Endothelial cell of umbilical vein (primary cell): ENCODE data around the gene STARD4. TPM values are rescaled to one million over a fixed set of nuclear protein-coding genes. Genes with fewer than 3 reads are reported as not detected.

Experiments used
- BruUV-seq: library from RNA; stranded (reverse); fragments of 400-500 nt; replicated peaks from 2 replicates; lab custom pipeline; 2021; lab: Mats Ljungman, UMichigan
- CTCF ChIA-PET: fragments of 300-600, 350-600 bp; sonication (Branson Sonifier 250); formaldehyde crosslinking; loops from one replicate; lab custom pipeline; 2021; ENCODE audit warnings: antibody characterized with exemption, inconsistent platforms; lab: Charles Lee
- POLR2A ChIA-PET: fragments of 300-600, 350-600 bp; sonication (Branson Sonifier 250); formaldehyde crosslinking; loops from one replicate; lab custom pipeline; 2021; ENCODE audit warnings: antibody characterized with exemption, inconsistent platforms; lab: Charles Lee
- DNase-seq: peaks from one replicate; pipeline ENCODE4 v3.0.0-alpha.2; 2011; ENCODE audit warnings: low read depth, low spot score
- FAIRE-seq: peaks from 2 replicates; lab custom pipeline; 2011; peaks lifted over from hg19 to GRCh38; lab: Jason Lieb, UNC
- H2AFZ ChIP-seq: 2 replicates; pipeline ENCODE4 v1.6.0; 2012; ENCODE audit warnings: low read depth, low read length, control low read depth, inconsistent platforms
- H3K27ac ChIP-seq: 2 replicates; pipeline ENCODE4 v1.5.1; 2011; ENCODE audit warnings: low read depth, mild to moderate bottlenecking, control low read depth, low read length, moderate library complexity; ENCODE audit not compliant: insufficient read depth
- H3K27me3 ChIP-seq, 2 experiments: 2 replicates each; pipeline versions ENCODE4 v1.6.0 to v1.6.1; 2011; ENCODE audit warnings: low read length in 2 of 2, mixed read lengths in 1 of 2; ENCODE audit not compliant: control insufficient read depth in 2 of 2, insufficient read depth in 2 of 2
- H3K36me3 ChIP-seq, 2 experiments: 2 replicates in 1 of 2; 3 replicates in 1 of 2; pipeline ENCODE4 v1.5.1; 2011; ENCODE audit warnings: low read length in 2 of 2, mild to moderate bottlenecking in 1 of 2, moderate library complexity in 1 of 2; ENCODE audit not compliant: control insufficient read depth in 2 of 2, insufficient read depth in 2 of 2; ENCODE audit errors: extremely low read depth in 1 of 2
- H3K4me1 ChIP-seq: 3 replicates; pipeline ENCODE4 v1.5.1; 2011; ENCODE audit warnings: mild to moderate bottlenecking, low read length; ENCODE audit not compliant: control insufficient read depth, insufficient read depth; ENCODE audit errors: extremely low read depth
- H3K4me2 ChIP-seq: 2 replicates; pipeline ENCODE4 v1.6.1; 2011; ENCODE audit warnings: low read length, control low read depth, mixed read lengths; ENCODE audit not compliant: insufficient read depth
- H3K4me3 ChIP-seq, 3 experiments: fragments of 200-600 bp in 1 of 3; sonication (generic), shearing (Covaris generic) in 1 of 3; replicated peaks in 1 of 3; 2 replicates each; pipeline ENCODE4 v1.5.1; 2011 to 2016; ENCODE audit warnings: control low read depth in 3 of 3, low read length in 3 of 3, mild to moderate bottlenecking in 2 of 3, inconsistent platforms in 1 of 3, low read depth in 1 of 3, moderate library complexity in 1 of 3; ENCODE audit not compliant: insufficient read depth in 1 of 3
- H3K79me2 ChIP-seq: 2 replicates; pipeline ENCODE4 v1.6.0; 2012; ENCODE audit warnings: low read length, inconsistent platforms; ENCODE audit not compliant: control insufficient read depth, insufficient read depth
- H3K9ac ChIP-seq: replicated peaks from 2 replicates; pipeline ENCODE3; 2011; ENCODE audit warnings: low read length, control low read depth; ENCODE audit not compliant: insufficient read depth; ENCODE audit errors: extremely low read depth
- H3K9me1 ChIP-seq: replicated peaks from 3 replicates; pipeline ENCODE4 v1.6.0; 2011; ENCODE audit warnings: mild to moderate bottlenecking, low read length; ENCODE audit not compliant: control insufficient read depth, insufficient read depth; ENCODE audit errors: extremely low read depth
- H3K9me3 ChIP-seq: replicated peaks from 2 replicates; pipeline ENCODE4 v1.5.1; 2012; ENCODE audit warnings: low read length, inconsistent platforms; ENCODE audit not compliant: control insufficient read depth, insufficient read depth
- H4K20me1 ChIP-seq: replicated peaks from 2 replicates; pipeline ENCODE3; 2011; ENCODE audit warnings: mild to moderate bottlenecking, low read length; ENCODE audit not compliant: control insufficient read depth, insufficient read depth; ENCODE audit errors: extremely low read depth
- EZH2 ChIP-seq: IDR thresholded peaks from 2 replicates; pipeline ENCODE4 v1.6.1; 2012; ENCODE audit warnings: borderline replicate concordance, low read depth, mild to moderate bottlenecking, moderate library complexity, low read length, inconsistent platforms; ENCODE audit not compliant: severe bottlenecking
- FOS ChIP-seq: IDR thresholded peaks from 2 replicates; pipeline ENCODE4 v1.6.1; 2011; ENCODE audit warnings: mild to moderate bottlenecking, low read length, moderate library complexity, borderline replicate concordance; ENCODE audit not compliant: insufficient read depth
- GATA2 ChIP-seq: IDR thresholded peaks from 2 replicates; pipeline ENCODE4 v1.7.0; 2011; ENCODE audit warnings: low read depth, mild to moderate bottlenecking, moderate library complexity, mixed read lengths, low read length; ENCODE audit not compliant: insufficient read length, insufficient read depth
- JUN ChIP-seq: IDR thresholded peaks from 2 replicates; pipeline ENCODE4 v1.6.1; 2011; ENCODE audit warnings: borderline replicate concordance, low read depth; ENCODE audit not compliant: insufficient read length, insufficient read depth
- MYC ChIP-seq: IDR thresholded peaks from one replicate; pipeline ENCODE4 v1.6.1; 2011; ENCODE audit warnings: mild to moderate bottlenecking, low read depth, low read length
- POLR2A ChIP-seq: IDR thresholded peaks from 2 replicates; pipeline ENCODE4 v1.6.1; 2012; ENCODE audit warnings: low read depth, mild to moderate bottlenecking, control low read depth, low read length
- POLR2AphosphoS5 ChIP-seq: IDR thresholded peaks from 2 replicates; pipeline ENCODE4 v1.6.1; 2012; ENCODE audit warnings: low read depth, mild to moderate bottlenecking, control low read depth, low read length, moderate library complexity; ENCODE audit not compliant: insufficient read depth
- dilution Hi-C: fragments of 300-500 bp; cut with MboI; formaldehyde crosslinking; loops from one replicate; pipeline ENCODE4 v1.15.0; 2019; ENCODE audit warnings: low sequenced_read_pairs; ENCODE audit not compliant: extremely low pct_ligation_motif_present
- intact Hi-C: fragments of 100-400 bp; cut with micrococcal nuclease; formaldehyde crosslinking; loops from one replicate; pipeline ENCODE4 v1.10.0; 2022
- polyA plus RNA-seq, 4 experiments: library from polyadenylated mRNA; depleted of rRNA in 3 of 4; stranded (reverse) in 3 of 4; unstranded in 1 of 4; fragments of >200 nt; gene quantifications; 2 replicates each; pipeline versions ENCODE4 v1.2.1 to v1.2.3, GENCODE V29; 2011 to 2012; ENCODE audit warnings: missing spikeins in 1 of 4
- total RNA-seq: library from RNA; stranded (reverse); gene quantifications from 2 replicates; pipeline ENCODE4 v1.2.3, GENCODE V29; 2021
- TF ChIP-seq, protein P1 (sequence below), 2 donors: IDR thresholded peaks; 1 replicate in 1 of 2; 2 replicates in 1 of 2; pipeline ENCODE4 v1.5.1; 2011; ENCODE audit warnings: low read length in 2 of 2, mild to moderate bottlenecking in 2 of 2, moderate library complexity in 2 of 2, control low read depth in 1 of 2, inconsistent platforms in 1 of 2, low read depth in 1 of 2; ENCODE audit not compliant: insufficient read depth in 1 of 2; ENCODE audit errors: extremely low read depth in 1 of 2
- TF ChIP-seq, protein P2 (sequence below): IDR thresholded peaks from 2 replicates; pipeline ENCODE4 v1.6.1; 2011; ENCODE audit not compliant: insufficient read depth, insufficient read length

STARD4 gene
- total and polyA plus RNA-seq, 2 donors (not counting 3 experiments of a cell fraction or from before 2014, with no cell fraction given): 33.6 to 77.1 TPM

DNA sequence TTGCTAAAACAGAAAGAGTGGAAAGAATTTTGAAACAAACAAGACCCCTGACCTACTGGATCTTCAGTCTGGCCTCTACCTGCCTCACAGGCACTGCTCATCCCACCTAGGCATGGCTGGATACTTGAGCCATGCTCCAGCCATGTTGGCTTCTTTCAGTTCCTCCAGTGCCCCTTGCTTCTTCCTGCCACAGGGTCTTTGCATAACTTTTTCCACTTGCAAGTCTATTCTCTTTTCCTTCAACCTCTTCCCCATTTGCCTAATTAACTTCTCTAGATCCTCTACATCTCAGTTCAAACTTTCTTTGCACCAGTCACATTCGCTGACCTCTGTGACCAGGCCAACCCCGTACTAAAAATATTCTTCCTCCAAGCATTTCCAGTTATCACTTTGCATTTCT, 50.4 kb downstream of the STARD4 start:
- Histone ChIP-seq H3K9ac (no peak overlapping the region), H3K36me3 (no peaks in the 10 kb centered on the region), H2AFZ (no peak overlapping the region), H3K9me1 (no peaks in the 10 kb centered on the region), H3K79me2 (no peaks in the 10 kb centered on the region), H3K27ac (no peak overlapping the region), H4K20me1 (no peaks in the 10 kb centered on the region), H3K9me3 (no peaks in the 10 kb centered on the region), H3K27me3 (no peaks in the 10 kb centered on the region), H3K4me3 (no peak overlapping the region), H3K4me1 (no peaks in the 10 kb centered on the region), H3K4me2 (no peak overlapping the region)
- CTCF ChIA-PET: interaction anchor here (1.1 to 1.9 kb wide), 12 partner anchors 10 to 704 kb away, joined by 3 to 32 read pairs (median 5); no protein-coding TSS in a partner anchor
- POLR2A ChIA-PET: no interaction called here
- TF ChIP-seq JUN (no peak), FOS (no peak), GATA2 (no peak), EZH2 (no peak), MYC (no peak), POLR2AphosphoS5 (no peak), POLR2A (no peak)
- TF ChIP-seq, protein P1, sequence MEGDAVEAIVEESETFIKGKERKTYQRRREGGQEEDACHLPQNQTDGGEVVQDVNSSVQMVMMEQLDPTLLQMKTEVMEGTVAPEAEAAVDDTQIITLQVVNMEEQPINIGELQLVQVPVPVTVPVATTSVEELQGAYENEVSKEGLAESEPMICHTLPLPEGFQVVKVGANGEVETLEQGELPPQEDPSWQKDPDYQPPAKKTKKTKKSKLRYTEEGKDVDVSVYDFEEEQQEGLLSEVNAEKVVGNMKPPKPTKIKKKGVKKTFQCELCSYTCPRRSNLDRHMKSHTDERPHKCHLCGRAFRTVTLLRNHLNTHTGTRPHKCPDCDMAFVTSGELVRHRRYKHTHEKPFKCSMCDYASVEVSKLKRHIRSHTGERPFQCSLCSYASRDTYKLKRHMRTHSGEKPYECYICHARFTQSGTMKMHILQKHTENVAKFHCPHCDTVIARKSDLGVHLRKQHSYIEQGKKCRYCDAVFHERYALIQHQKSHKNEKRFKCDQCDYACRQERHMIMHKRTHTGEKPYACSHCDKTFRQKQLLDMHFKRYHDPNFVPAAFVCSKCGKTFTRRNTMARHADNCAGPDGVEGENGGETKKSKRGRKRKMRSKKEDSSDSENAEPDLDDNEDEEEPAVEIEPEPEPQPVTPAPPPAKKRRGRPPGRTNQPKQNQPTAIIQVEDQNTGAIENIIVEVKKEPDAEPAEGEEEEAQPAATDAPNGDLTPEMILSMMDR (IDR thresholded peaks at IDR 0.05; ENCODE audit: extremely low read depth in 1 of 2, insufficient read depth in 1 of 2, low read depth in 1 of 2, low read length in 2 of 2): no peak
- TF ChIP-seq, protein P2, sequence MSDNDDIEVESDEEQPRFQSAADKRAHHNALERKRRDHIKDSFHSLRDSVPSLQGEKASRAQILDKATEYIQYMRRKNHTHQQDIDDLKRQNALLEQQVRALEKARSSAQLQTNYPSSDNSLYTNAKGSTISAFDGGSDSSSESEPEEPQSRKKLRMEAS: no peak
- BruUV-seq: no TSS peak
- FAIRE-seq (no peak), DNase-seq (no peak)
- dilution Hi-C loops (no loop called here), intact Hi-C loops (no loop called here)
